Measurements from ENCODE around the gene KAZN.

GRCh38 chr1:14627608-14628489 lies 29.4 kb downstream of the KAZN start:
- TF ChIP-seq, protein P1, sequence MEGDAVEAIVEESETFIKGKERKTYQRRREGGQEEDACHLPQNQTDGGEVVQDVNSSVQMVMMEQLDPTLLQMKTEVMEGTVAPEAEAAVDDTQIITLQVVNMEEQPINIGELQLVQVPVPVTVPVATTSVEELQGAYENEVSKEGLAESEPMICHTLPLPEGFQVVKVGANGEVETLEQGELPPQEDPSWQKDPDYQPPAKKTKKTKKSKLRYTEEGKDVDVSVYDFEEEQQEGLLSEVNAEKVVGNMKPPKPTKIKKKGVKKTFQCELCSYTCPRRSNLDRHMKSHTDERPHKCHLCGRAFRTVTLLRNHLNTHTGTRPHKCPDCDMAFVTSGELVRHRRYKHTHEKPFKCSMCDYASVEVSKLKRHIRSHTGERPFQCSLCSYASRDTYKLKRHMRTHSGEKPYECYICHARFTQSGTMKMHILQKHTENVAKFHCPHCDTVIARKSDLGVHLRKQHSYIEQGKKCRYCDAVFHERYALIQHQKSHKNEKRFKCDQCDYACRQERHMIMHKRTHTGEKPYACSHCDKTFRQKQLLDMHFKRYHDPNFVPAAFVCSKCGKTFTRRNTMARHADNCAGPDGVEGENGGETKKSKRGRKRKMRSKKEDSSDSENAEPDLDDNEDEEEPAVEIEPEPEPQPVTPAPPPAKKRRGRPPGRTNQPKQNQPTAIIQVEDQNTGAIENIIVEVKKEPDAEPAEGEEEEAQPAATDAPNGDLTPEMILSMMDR (tag by site-specific recombination; IDR thresholded peaks at IDR 0.05), result no peak
- TF ChIP-seq MYNN (tag by site-specific recombination; IDR thresholded peaks at IDR 0.05; ENCODE audit: borderline replicate concordance) (no peak), REST (tag by site-specific recombination; IDR thresholded peaks at IDR 0.05) (no peak)

All from HEK293 (cell line).